COLO668 (cell line): ENCODE results near the gene NSMCE1.

Experiments used
- DNase-seq: peaks from one replicate; lab custom pipeline; 2025; ENCODE audit not compliant: unreplicated experiment; lab: John Stamatoyannopoulos, UW

Gene NSMCE1

DNA sequence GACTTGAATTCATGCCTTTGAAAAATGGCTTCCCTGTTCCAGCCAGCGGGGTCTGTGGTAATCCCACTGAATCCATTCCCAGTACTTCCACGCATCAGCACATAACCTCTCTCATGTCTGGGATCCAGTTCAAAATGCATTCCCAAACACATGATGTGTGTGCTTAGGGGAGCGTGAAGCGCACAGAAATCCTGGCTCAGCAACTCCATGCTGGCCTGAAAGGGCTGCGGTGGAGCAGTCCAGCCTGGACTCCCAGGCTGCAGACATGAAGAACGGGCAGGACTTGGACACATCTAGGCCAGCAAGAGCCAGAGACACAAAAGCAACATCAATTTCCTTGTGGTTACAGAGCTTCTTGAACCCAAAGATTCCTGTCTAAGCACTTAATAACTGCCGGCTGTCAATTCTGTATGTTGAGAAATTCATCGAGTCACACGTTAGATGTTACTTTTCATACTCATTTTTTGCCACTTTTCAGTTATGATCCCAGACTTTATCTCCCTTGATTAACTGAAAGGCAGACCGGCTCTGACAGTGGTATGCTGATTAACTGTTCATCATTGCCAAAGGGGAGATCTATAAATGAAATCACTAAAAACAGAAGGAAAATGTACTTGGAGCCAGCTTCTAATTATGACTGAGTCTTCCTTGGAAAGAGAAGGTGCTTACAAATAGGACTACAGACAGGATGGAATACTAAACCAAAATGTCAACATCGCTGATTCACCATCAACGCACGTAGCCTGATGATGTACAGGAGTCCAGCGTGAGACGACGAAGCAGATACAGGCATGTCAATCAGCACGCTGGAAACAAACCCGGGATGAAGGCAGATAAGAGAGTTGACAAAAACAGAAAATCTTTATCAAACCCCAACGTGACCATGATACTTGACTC is 23.0 kb downstream of the NSMCE1 start:
- DNase-seq: no peak

DNA sequence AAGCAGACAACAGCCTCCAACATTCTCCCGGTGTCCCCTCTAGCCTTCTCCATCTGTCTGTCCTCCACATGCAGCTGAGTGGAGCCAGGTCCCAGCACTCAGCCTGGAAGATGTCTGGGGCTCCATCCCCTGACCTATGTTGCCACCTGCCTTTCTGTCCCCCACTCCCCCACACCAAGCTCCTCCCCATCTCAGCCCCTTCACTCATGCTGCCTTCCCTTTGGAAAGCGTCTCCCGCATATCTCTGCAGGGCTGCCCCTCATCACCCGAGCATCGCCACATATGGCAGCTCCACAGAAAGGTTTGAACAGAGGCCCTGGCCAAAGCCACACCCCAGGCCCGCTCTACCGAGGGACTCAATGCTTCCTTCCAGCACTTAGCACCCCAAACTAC is 24.2 kb downstream of the NSMCE1 start:
- DNase-seq: no peak

DNA sequence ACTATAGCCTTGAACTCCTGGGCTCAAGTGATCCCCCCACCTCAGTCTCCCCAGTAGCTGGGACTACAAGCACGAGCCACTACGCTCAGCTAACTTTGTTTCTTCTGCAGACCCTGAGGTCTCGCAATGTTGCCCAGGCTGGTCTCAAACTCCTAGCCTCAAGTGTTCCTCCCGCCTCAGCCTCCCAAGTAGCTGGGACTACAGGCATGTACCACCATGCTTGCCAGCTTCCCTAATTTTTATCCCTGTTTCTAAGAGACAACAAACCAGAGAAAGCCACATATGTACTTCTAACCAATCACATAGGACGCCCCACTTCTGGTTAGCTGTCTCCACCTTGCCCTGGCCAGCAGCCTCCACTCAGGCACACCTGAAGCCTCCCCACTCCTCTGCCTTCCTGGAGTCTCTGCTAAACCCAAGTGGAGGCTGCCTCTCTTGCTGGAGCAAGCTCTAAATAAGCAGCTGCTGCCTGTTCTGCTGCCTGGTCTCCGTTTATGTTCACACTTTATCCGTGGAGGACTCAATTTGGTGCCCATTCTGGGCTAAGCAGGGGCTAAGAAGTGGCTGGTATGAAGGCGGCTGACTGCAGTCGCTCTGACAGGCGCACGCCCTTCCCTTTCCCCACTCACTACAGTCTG is 24.7 kb downstream of the NSMCE1 start:
- DNase-seq: no peak

GRCh38 chr16:27242868-27243590 is 25.5 kb downstream of the NSMCE1 start:
- DNase-seq: peak; percentile 10

DNA sequence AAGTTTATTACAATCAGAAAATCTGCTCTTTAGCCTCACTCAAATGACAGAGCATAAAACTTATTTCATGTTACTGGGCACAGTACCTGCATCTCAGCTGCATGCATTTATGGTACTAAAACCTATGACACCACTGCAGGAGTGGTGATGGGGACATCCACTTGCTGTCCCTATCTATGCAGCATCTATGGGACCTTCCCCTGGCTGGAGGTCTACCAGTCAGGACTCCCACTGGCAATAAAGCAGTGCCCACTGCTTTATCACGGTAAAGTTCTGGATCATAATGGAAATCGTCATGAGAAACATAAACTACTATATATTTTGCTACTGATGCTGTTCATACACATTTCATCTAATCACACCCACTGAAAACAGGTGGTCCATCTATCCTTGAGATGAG is 26.2 kb downstream of the NSMCE1 start:
- no peak for DNase-seq

- no peak for DNase-seq
Measured at GRCh38 chr16:27241658-27242057, 26.9 kb downstream of the NSMCE1 start.

GRCh38 chr16:27240948-27241531 is 27.5 kb downstream of the NSMCE1 start:
- DNase-seq: no peak

DNA sequence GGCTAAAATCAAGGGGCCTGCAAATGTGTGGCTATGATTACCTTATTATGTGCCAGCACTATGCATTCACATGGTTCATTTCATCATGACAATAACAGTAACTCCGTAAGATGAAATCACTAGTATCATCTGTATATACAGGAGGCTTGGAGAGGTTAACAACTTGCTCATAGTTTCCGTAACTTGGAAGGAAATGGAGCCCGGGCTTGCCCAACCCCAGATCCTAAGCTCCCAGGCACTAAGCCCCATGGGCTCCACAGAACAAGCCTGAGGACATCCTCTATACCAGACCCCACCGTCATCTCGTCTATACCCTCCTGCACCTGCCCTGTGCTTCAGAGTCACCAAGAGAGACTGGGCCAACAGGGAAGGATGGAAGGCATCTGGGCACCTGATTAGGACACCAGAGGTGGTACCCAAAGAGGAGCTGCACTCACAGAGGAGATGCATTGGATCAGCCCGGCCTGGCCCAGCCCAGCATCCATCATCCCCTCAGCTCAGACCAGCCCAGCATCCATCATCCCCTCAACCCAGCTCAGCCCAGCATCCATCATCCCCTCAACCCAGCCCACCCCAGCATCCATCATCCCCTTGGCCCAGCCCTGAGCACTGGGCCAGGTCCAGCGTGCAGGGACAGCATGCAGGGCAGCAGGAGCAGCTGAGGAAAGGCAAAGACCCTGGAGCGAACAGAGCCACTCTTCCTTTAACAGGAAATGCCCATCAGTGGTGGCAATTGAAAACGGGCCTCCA is 28.5 kb downstream of the NSMCE1 start:
- DNase-seq: no peak

DNA sequence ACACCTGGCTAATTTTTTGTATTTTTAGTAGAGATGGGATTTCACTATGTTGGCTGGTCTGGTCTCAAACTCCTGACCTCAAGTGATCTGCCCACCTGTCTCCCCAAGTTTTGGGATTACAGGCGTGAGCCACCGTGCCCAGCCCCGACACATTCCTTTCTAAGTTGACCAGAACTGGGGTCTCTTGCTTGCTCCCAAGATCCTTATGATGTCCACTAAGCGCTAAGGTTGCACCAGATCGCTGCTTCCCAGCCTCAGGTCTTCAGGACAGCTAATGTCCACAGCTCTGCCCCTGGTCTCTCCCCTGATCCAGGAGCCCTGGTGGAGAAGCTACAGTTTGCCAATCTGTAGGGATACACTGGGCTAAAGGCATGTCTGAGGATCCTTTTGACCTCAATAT is 29.5 kb downstream of the NSMCE1 start:
- DNase-seq: no peak

GRCh38 chr16:27238591-27238990 is 30.0 kb downstream of the NSMCE1 start:
- no peak for DNase-seq

- no peak for DNase-seq
Measured at GRCh38 chr16:27238016-27238587, 30.5 kb downstream of the NSMCE1 start.

GRCh38 chr16:27237219-27238015 is 31.2 kb downstream of the NSMCE1 start:
- no peak for DNase-seq

DNA sequence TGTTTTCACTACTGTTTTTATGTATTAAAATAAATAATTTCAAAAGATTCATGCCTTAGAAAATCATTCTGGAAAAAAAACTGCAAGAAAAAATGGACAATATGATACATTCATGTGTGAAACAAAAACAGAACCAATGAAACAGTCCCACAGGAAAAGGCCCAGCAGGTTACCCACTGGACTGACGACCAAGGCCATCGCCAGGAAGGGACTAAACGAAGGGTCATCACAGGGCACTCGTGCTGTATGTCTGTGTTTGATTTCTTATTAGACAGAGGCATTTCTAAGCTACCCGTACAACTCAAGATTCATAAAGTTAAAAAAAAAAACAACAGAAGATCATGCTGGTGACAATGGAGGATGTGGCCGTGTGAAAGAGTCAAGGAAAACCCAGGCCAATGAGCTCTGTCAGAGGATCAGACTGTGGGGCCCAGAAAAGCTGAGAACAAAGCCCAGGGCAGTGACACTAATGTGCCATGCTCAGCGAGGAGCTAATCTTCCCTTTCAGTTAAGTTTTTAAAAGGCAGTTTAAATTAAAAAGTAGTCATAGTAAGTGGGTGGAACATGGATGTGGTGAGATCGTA is 31.8 kb downstream of the NSMCE1 start:
- DNase-seq: no peak

- DNase-seq: no peak
Measured at GRCh38 chr16:27235938-27236245, 32.7 kb downstream of the NSMCE1 start.

- peak; percentile 23 for DNase-seq
Measured at GRCh38 chr16:27235055-27235937, 33.3 kb downstream of the NSMCE1 start.

DNA sequence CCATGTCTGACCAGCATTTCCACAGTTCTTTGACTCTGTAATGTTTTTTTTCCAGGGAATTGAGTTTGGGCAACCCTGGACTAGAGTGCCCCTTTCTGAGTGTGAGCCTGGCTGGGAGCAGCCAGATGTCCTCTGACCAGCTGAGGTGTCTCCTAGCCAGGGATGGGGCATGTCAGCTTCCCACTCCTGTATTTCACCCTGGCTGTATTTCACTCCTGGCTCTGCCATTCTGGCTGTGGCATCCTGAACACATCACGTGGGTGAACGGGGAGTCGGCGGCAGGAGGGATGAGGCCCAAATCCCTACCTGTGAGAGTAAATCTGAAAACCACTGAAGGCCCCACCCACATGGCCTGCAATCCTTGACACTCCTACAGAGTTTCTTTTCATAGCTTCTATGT is 34.0 kb downstream of the NSMCE1 start:
- no peak for DNase-seq

GRCh38 chr16:27234171-27234570 is 34.4 kb downstream of the NSMCE1 start:
- DNase-seq: no peak

DNA sequence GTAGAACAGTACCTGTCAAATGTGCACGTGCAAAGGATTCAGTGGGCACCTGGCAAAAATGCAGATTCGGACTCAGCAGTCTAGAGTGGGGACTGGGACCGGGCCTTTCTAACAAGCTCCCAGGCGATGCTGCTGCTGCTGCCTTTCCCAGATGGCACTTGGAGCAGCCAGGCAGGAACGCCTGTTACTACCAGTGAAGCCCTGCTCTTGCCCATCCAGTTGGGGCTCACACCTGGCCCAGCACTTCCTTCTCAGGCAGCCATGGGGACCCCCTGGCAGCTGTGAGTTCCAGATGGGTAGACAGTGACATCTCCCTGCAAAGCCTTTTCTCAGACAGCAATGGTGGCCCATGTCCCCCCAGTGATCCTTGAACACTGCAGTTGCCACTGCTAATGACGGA is 34.8 kb downstream of the NSMCE1 start:
- no peak for DNase-seq
